HepG2 (cell line): Measurements from ENCODE around the gene DGAT2. TPM values are rescaled to one million over a fixed set of nuclear protein-coding genes. Genes with fewer than 3 reads are reported as not detected.

Experiments used
- GATAD2A ChIP-seq: IDR thresholded peaks from 2 replicates; pipeline ENCODE4 v1.6.1; 2016
- JDP2 ChIP-seq: sonication (generic); formaldehyde crosslinking; IDR thresholded peaks from 2 replicates; pipeline ENCODE4 v1.8.1; 2022; ENCODE audit warnings: missing genetic modification reagents, borderline replicate concordance
- SMAD9 ChIP-seq: sonication (generic); formaldehyde crosslinking; IDR thresholded peaks from 2 replicates; pipeline ENCODE4 v1.5.1; 2020; ENCODE audit warnings: mild to moderate bottlenecking, missing genetic modification reagents
- SMC3 ChIP-seq: IDR thresholded peaks from 2 replicates; pipeline ENCODE4 v1.6.1; 2011; ENCODE audit warnings: low read length, improper control_type of control experiment
- ZBTB46 ChIP-seq: sonication (generic); formaldehyde crosslinking; IDR thresholded peaks from 2 replicates; pipeline ENCODE4 v1.4.0; 2020; ENCODE audit warnings: mild to moderate bottlenecking, missing genetic modification reagents, borderline replicate concordance
- ZFP1 ChIP-seq: IDR thresholded peaks from 2 replicates; pipeline ENCODE4 v1.6.1; 2016
- ZFP90 ChIP-seq: sonication (generic); formaldehyde crosslinking; IDR thresholded peaks from 2 replicates; pipeline ENCODE4 v1.8.0; 2022; ENCODE audit warnings: missing genetic modification reagents, mild to moderate bottlenecking, inconsistent platforms, borderline replicate concordance
- ZFP91 ChIP-seq: sonication (generic); formaldehyde crosslinking; IDR thresholded peaks from 2 replicates; pipeline ENCODE4 v1.9.0; 2022; ENCODE audit warnings: missing genetic modification reagents, mild to moderate bottlenecking, borderline replicate concordance
- ZMYM3 ChIP-seq: sonication (generic); formaldehyde crosslinking; IDR thresholded peaks from 2 replicates; pipeline ENCODE4 v1.5.1; 2020; ENCODE audit warnings: mild to moderate bottlenecking, missing genetic modification reagents
- ZNF263 ChIP-seq: sonication (generic); formaldehyde crosslinking; IDR thresholded peaks from 2 replicates; pipeline ENCODE4 v1.4.0; 2020; ENCODE audit warnings: missing genetic modification reagents
- ZNF274 ChIP-seq: sonication (generic); formaldehyde crosslinking; IDR thresholded peaks from 2 replicates; pipeline ENCODE4 v1.5.1; 2020; ENCODE audit warnings: mild to moderate bottlenecking, missing genetic modification reagents
- ZNF672 ChIP-seq: sonication (generic); formaldehyde crosslinking; IDR thresholded peaks from 2 replicates; pipeline ENCODE4 v1.8.1; 2022; ENCODE audit warnings: missing genetic modification reagents
- ZNF724P ChIP-seq: sonication (generic); formaldehyde crosslinking; IDR thresholded peaks from 2 replicates; pipeline ENCODE4 v1.8.0; 2022; ENCODE audit warnings: missing genetic modification reagents, borderline replicate concordance
- ZNF776 ChIP-seq: sonication (generic); formaldehyde crosslinking; IDR thresholded peaks from 2 replicates; pipeline ENCODE4 v1.4.0; 2020; ENCODE audit warnings: mild to moderate bottlenecking, missing genetic modification reagents
- ZSCAN5A ChIP-seq: sonication (generic); formaldehyde crosslinking; IDR thresholded peaks from 2 replicates; pipeline ENCODE4 v1.8.0; 2022; ENCODE audit warnings: mild to moderate bottlenecking, missing genetic modification reagents, borderline replicate concordance
- polyA plus RNA-seq, 8 experiments: library from polyadenylated mRNA; depleted of rRNA in 3 of 8; stranded (reverse) in 7 of 8; unstranded in 1 of 8; fragments of >200 nt; fragmentation: Illumina TruSeq in 4 of 8; extraction: Trizol in 4 of 8; gene quantifications; 2 replicates each; pipeline versions ENCODE4 v1.2.1 to v1.2.3, GENCODE V29; 2011 to 2016; ENCODE audit warnings: low read depth in 4 of 8, missing spikeins in 1 of 8, mixed read lengths in 1 of 8; ENCODE audit not compliant: insufficient read depth in 1 of 8
- total RNA-seq, 5 experiments: library from RNA; depleted of rRNA; stranded (reverse); fragments of >200 nt; fragmentation: Illumina TruSeq; extraction: Trizol; gene quantifications; 2 replicates each; pipeline ENCODE4 v1.2.3, GENCODE V29; 2016; ENCODE audit warnings: low read depth in 1 of 5
- TF ChIP-seq, protein P1 (sequence below): sonication (generic); formaldehyde crosslinking; IDR thresholded peaks from 2 replicates; pipeline ENCODE4 v1.5.1; 2020; ENCODE audit warnings: missing genetic modification reagents, mild to moderate bottlenecking, borderline replicate concordance
- TF ChIP-seq, protein P2 (sequence below): IDR thresholded peaks from 2 replicates; pipeline ENCODE4 v1.6.1; 2016; ENCODE audit warnings: missing compliant biosample characterization, missing genetic modification reagents, borderline replicate concordance

The DGAT2 gene
- total and polyA plus RNA-seq, 2 of the 13 experiments (the other 11 are each of a cell fraction or from before 2014, with no cell fraction given), result 39.0 to 65.6 TPM

- TF ChIP-seq ZNF274 (peak; percentile 23; the same call in 1 of the 2 replicates), ZFP1 (no peak; the same call in 1 of the 2 replicates), ZNF672 (CRISPR knock-in tag) (no peak), JDP2 (CRISPR knock-in tag) (no peak), ZBTB46 (peak; percentile 49; the same call in 1 of the 2 replicates), ZNF776 (CRISPR knock-in tag) (peak; percentile 85), SMC3 (no peak), ZMYM3 (CRISPR knock-in tag) (peak; percentile 81), ZFP90 (peak; percentile 38; the same call in 1 of the 2 replicates), ZNF724P (CRISPR knock-in tag) (0 out of 2 replicates have a peak, but pooled peaks have one; percentile 49), SMAD9 (CRISPR knock-in tag) (peak; percentile 25; the same call in 1 of the 2 replicates), ZFP91 (peak; percentile 72), GATAD2A (CRISPR knock-in tag) (peak; percentile 68; the same call in 1 of the 2 replicates), ZNF263 (peak; percentile 53; the same call in 1 of the 2 replicates), ZSCAN5A (no peak; the same call in 1 of the 2 replicates)
- TF ChIP-seq, protein P1, sequence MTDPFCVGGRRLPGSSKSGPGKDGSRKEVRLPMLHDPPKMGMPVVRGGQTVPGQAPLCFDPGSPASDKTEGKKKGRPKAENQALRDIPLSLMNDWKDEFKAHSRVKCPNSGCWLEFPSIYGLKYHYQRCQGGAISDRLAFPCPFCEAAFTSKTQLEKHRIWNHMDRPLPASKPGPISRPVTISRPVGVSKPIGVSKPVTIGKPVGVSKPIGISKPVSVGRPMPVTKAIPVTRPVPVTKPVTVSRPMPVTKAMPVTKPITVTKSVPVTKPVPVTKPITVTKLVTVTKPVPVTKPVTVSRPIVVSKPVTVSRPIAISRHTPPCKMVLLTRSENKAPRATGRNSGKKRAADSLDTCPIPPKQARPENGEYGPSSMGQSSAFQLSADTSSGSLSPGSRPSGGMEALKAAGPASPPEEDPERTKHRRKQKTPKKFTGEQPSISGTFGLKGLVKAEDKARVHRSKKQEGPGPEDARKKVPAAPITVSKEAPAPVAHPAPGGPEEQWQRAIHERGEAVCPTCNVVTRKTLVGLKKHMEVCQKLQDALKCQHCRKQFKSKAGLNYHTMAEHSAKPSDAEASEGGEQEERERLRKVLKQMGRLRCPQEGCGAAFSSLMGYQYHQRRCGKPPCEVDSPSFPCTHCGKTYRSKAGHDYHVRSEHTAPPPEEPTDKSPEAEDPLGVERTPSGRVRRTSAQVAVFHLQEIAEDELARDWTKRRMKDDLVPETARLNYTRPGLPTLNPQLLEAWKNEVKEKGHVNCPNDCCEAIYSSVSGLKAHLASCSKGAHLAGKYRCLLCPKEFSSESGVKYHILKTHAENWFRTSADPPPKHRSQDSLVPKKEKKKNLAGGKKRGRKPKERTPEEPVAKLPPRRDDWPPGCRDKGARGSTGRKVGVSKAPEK (CRISPR knock-in tag), result 0 out of 2 replicates have a peak, but pooled peaks have one; percentile 67
- TF ChIP-seq, protein P2, sequence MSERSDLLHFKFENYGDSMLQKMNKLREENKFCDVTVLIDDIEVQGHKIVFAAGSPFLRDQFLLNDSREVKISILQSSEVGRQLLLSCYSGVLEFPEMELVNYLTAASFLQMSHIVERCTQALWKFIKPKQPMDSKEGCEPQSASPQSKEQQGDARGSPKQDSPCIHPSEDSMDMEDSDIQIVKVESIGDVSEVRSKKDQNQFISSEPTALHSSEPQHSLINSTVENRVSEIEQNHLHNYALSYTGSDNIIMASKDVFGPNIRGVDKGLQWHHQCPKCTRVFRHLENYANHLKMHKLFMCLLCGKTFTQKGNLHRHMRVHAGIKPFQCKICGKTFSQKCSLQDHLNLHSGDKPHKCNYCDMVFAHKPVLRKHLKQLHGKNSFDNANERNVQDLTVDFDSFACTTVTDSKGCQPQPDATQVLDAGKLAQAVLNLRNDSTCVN (CRISPR knock-in tag), result no peak
These were observed 46.5 kb upstream of the DGAT2 start (continued) for GRCh38 chr11:75721852-75722668.
